ACC112 (cell line): ENCODE measurements around the gene CANT1.

Source experiments
- H2AFZ ChIP-seq: fragments of 200-600 bp; sonication (generic); one replicate; pipeline ENCODE4 v1.6.0; 2017; ENCODE audit warnings: antibody characterized with exemption, low read length; ENCODE audit not compliant: unreplicated experiment
- H3K27ac ChIP-seq: fragments of 200-600 bp; sonication (generic); 2 replicates; pipeline ENCODE4 v1.5.1; 2014; ENCODE audit warnings: low read depth, mild to moderate bottlenecking, antibody characterized with exemption, low read length, moderate library complexity
- H3K27me3 ChIP-seq: fragments of 200-600 bp; sonication (generic); 2 replicates; pipeline ENCODE4 v1.6.1; 2014; ENCODE audit warnings: mild to moderate bottlenecking, antibody characterized with exemption, low read length, moderate library complexity, mixed read lengths; ENCODE audit not compliant: insufficient read depth
- H3K36me3 ChIP-seq: fragments of 200-600 bp; sonication (generic); 2 replicates; pipeline ENCODE4 v1.6.1; 2016; ENCODE audit warnings: mild to moderate bottlenecking, antibody characterized with exemption, low read length, moderate library complexity, mixed read lengths; ENCODE audit not compliant: insufficient read depth
- H3K4me1 ChIP-seq: fragments of 200-600 bp; sonication (generic); one replicate; pipeline ENCODE4 v1.6.1; 2016; ENCODE audit warnings: low read length, mixed read lengths; ENCODE audit not compliant: insufficient read depth, unreplicated experiment, control insufficient read depth
- H3K4me3 ChIP-seq: fragments of 200-600 bp; sonication (generic); 2 replicates; pipeline ENCODE4 v1.5.1; 2014; ENCODE audit warnings: mild to moderate bottlenecking, low read depth, low read length
- H3K79me2 ChIP-seq: fragments of 200-600 bp; sonication (generic); one replicate; pipeline ENCODE4 v1.6.0; 2016; ENCODE audit warnings: low read length; ENCODE audit not compliant: control insufficient read depth, unreplicated experiment, insufficient read depth

The CANT1 gene

GRCh38 chr17:78979780-78980623, 29.6 kb downstream of the CANT1 start, which contains the start of gene LGALS3BP:
Gene LGALS3BP, minus strand, starts transcription at chr17:78979923. Its CDS starts 2,732 bp downstream, at chr17:78977191.
- H3K4me1 ChIP-seq: peaks cover 42% of the 10 kb centered on the region
- peak within 1 kb of the TSS; percentile 37; the same call in 1 of the 2 replicates for H3K27ac ChIP-seq
- H3K27me3 ChIP-seq: no peaks in the 10 kb centered on the region
- peaks cover 3% of the 10 kb centered on the region; the same call in 1 of the 2 replicates for H3K36me3 ChIP-seq
- H3K4me3 ChIP-seq: peak within 1 kb of the TSS; percentile 92
- H2AFZ ChIP-seq: no peak within 1 kb of the TSS
- H3K79me2 ChIP-seq: peaks cover 40% of the 10 kb centered on the region

- Histone ChIP-seq H3K4me3 (peak overlapping the region; percentile 92), H3K36me3 (peaks cover 9% of the 10 kb centered on the region; the same call in 1 of the 2 replicates), H3K79me2 (peaks cover 46% of the 10 kb centered on the region), H2AFZ (no peak overlapping the region), H3K27ac (no peak overlapping the region), H3K4me1 (peaks cover 43% of the 10 kb centered on the region), H3K27me3 (no peaks in the 10 kb centered on the region)
These were observed 31.3 kb downstream of the CANT1 start for GRCh38 chr17:78977997-78978973.

- Histone ChIP-seq H3K27me3 (no peaks in the 10 kb centered on the region), H2AFZ (no peak overlapping the region), H3K79me2 (peaks cover 46% of the 10 kb centered on the region), H3K4me1 (peaks cover 43% of the 10 kb centered on the region), H3K4me3 (peak overlapping the region; percentile 92), H3K27ac (no peak overlapping the region), H3K36me3 (peaks cover 9% of the 10 kb centered on the region; the same call in 1 of the 2 replicates)
These were observed 32.0 kb downstream of the CANT1 start for GRCh38 chr17:78977681-78977943.

GRCh38 chr17:78976907-78977680, 32.5 kb downstream of the CANT1 start:
- no peak overlapping the region for H2AFZ ChIP-seq
- H3K36me3 ChIP-seq: peaks cover 9% of the 10 kb centered on the region; the same call in 1 of the 2 replicates
- no peak overlapping the region for H3K27ac ChIP-seq
- H3K79me2 ChIP-seq: peaks cover 46% of the 10 kb centered on the region
- H3K4me3 ChIP-seq: peak overlapping the region; percentile 92
- peaks cover 43% of the 10 kb centered on the region for H3K4me1 ChIP-seq
- no peaks in the 10 kb centered on the region for H3K27me3 ChIP-seq

GRCh38 chr17:78974635-78975591, 34.7 kb downstream of the CANT1 start:
- peaks cover 44% of the 10 kb centered on the region for H3K4me1 ChIP-seq
- no peaks in the 10 kb centered on the region for H3K27me3 ChIP-seq
- H3K79me2 ChIP-seq: peaks cover 64% of the 10 kb centered on the region
- H3K36me3 ChIP-seq: peaks cover 17% of the 10 kb centered on the region; the same call in 1 of the 2 replicates
- no peak overlapping the region for H2AFZ ChIP-seq
- H3K4me3 ChIP-seq: no peak overlapping the region; the same call in 1 of the 2 replicates
- peak overlapping the region; percentile 46 for H3K27ac ChIP-seq

- peaks cover 17% of the 10 kb centered on the region; the same call in 1 of the 2 replicates for H3K36me3 ChIP-seq
- peaks cover 57% of the 10 kb centered on the region for H3K79me2 ChIP-seq
- no peak overlapping the region for H3K4me3 ChIP-seq
- H2AFZ ChIP-seq: no peak overlapping the region
- no peaks in the 10 kb centered on the region for H3K27me3 ChIP-seq
- no peak overlapping the region for H3K27ac ChIP-seq
- peaks cover 44% of the 10 kb centered on the region for H3K4me1 ChIP-seq
These were observed 35.6 kb downstream of the CANT1 start for GRCh38 chr17:78973792-78974520.

GRCh38 chr17:78973196-78973595, 36.4 kb downstream of the CANT1 start:
- H3K4me3 ChIP-seq: no peak overlapping the region
- no peaks in the 10 kb centered on the region for H3K27me3 ChIP-seq
- H3K27ac ChIP-seq: no peak overlapping the region
- H3K4me1 ChIP-seq: peaks cover 39% of the 10 kb centered on the region
- H3K79me2 ChIP-seq: peaks cover 51% of the 10 kb centered on the region
- no peak overlapping the region for H2AFZ ChIP-seq
- peaks cover 17% of the 10 kb centered on the region; the same call in 1 of the 2 replicates for H3K36me3 ChIP-seq

DNA sequence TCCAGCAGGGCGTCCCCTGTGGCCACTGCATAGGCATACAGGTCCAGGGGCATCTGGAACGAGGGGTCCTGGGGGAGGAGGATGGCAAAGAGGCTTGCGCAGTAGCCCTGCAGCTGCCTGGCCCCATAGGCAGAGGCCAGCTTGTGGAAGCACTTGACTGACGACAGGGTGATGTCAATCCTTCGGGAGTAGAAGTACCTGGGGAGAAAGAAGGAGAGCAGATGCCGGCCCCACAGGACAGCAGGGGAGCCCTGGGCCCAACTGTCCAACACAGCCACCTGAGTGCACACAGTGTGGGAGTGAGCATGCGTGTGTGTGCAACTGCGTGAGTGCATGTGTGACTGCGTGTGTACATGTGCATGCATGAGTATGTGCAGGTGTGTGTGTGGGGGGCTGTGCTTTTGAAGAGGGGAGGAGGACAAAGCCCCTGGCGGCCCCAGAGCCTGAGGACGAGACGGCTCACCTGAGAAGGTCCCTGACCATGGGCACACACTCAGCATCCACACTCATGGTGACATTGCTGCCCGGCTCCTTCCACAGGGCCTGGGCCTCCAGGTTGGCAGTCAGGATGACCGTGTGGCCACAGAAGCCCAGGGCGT, 37.0 kb downstream of the CANT1 start:
- no peak overlapping the region for H2AFZ ChIP-seq
- H3K27me3 ChIP-seq: no peaks in the 10 kb centered on the region
- H3K4me1 ChIP-seq: peaks cover 33% of the 10 kb centered on the region
- H3K27ac ChIP-seq: no peak overlapping the region
- H3K79me2 ChIP-seq: peaks cover 45% of the 10 kb centered on the region
- H3K4me3 ChIP-seq: no peak overlapping the region
- H3K36me3 ChIP-seq: peaks cover 17% of the 10 kb centered on the region; the same call in 1 of the 2 replicates
